Measurements from ENCODE around the gene PWP2.
"Not testable (repeated sequence)": the region's sequence is repeated elsewhere in the genome, so short reads cannot be mapped to it uniquely, and the experiment has no call there.

The PWP2 gene

GRCh38 chr21:44143996-44144395 lies 36.8 kb downstream of the PWP2 start:
- H3K36me3 ChIP-seq (ENCODE audit: insufficient read depth, low read length); H2AFZ ChIP-seq (ENCODE audit: low read depth, low read length); ATAC-seq (ENCODE audit: insufficient read depth, low read depth); H3K27ac ChIP-seq (ENCODE audit: low read length); H3K4me2 ChIP-seq (ENCODE audit: insufficient read depth, low read length); H3K4me3 ChIP-seq (ENCODE audit: low read depth in 1 of 2, low read length in 2 of 2); H4K20me1 ChIP-seq (ENCODE audit: insufficient read depth, low read length); H3K27me3 ChIP-seq (ENCODE audit: insufficient read depth, low read length, poor library complexity); H3K4me1 ChIP-seq (ENCODE audit: insufficient read depth, low read length); H3K79me2 ChIP-seq (ENCODE audit: insufficient read depth, low read length); H3K9ac ChIP-seq (ENCODE audit: low read depth, low read length); DNase-seq; H3K9me3 ChIP-seq (ENCODE audit: insufficient read depth, low read length, severe bottlenecking): not testable (repeated sequence)

- DNase-seq; H3K9ac ChIP-seq (ENCODE audit: low read depth, low read length); H3K27me3 ChIP-seq (ENCODE audit: insufficient read depth, low read length, poor library complexity); H4K20me1 ChIP-seq (ENCODE audit: insufficient read depth, low read length); H3K27ac ChIP-seq (ENCODE audit: low read length); H3K4me1 ChIP-seq (ENCODE audit: insufficient read depth, low read length); H3K9me3 ChIP-seq (ENCODE audit: insufficient read depth, low read length, severe bottlenecking); H3K36me3 ChIP-seq (ENCODE audit: insufficient read depth, low read length); H3K4me2 ChIP-seq (ENCODE audit: insufficient read depth, low read length); H3K4me3 ChIP-seq (ENCODE audit: low read depth in 1 of 2, low read length in 2 of 2); H2AFZ ChIP-seq (ENCODE audit: low read depth, low read length); ATAC-seq (ENCODE audit: insufficient read depth, low read depth); H3K79me2 ChIP-seq (ENCODE audit: insufficient read depth, low read length): not testable (repeated sequence)
These were observed 37.8 kb downstream of the PWP2 start for GRCh38 chr21:44144784-44145602.

- not testable (repeated sequence) for H3K4me3 ChIP-seq (ENCODE audit: low read depth in 1 of 2, low read length in 2 of 2); H3K27ac ChIP-seq (ENCODE audit: low read length); H3K79me2 ChIP-seq (ENCODE audit: insufficient read depth, low read length); H4K20me1 ChIP-seq (ENCODE audit: insufficient read depth, low read length); H3K36me3 ChIP-seq (ENCODE audit: insufficient read depth, low read length); H2AFZ ChIP-seq (ENCODE audit: low read depth, low read length); ATAC-seq (ENCODE audit: insufficient read depth, low read depth); H3K4me1 ChIP-seq (ENCODE audit: insufficient read depth, low read length); H3K9me3 ChIP-seq (ENCODE audit: insufficient read depth, low read length, severe bottlenecking); H3K9ac ChIP-seq (ENCODE audit: low read depth, low read length); H3K4me2 ChIP-seq (ENCODE audit: insufficient read depth, low read length); H3K27me3 ChIP-seq (ENCODE audit: insufficient read depth, low read length, poor library complexity); DNase-seq
These were observed 38.4 kb downstream of the PWP2 start for GRCh38 chr21:44145616-44146015.

GRCh38 chr21:44147108-44147507 lies 39.9 kb downstream of the PWP2 start:
- DNase-seq; H3K9ac ChIP-seq (ENCODE audit: low read depth, low read length); H3K4me3 ChIP-seq (ENCODE audit: low read depth in 1 of 2, low read length in 2 of 2); H3K9me3 ChIP-seq (ENCODE audit: insufficient read depth, low read length, severe bottlenecking); H3K4me1 ChIP-seq (ENCODE audit: insufficient read depth, low read length); H3K27me3 ChIP-seq (ENCODE audit: insufficient read depth, low read length, poor library complexity); H3K4me2 ChIP-seq (ENCODE audit: insufficient read depth, low read length); H3K27ac ChIP-seq (ENCODE audit: low read length); H3K79me2 ChIP-seq (ENCODE audit: insufficient read depth, low read length); H4K20me1 ChIP-seq (ENCODE audit: insufficient read depth, low read length); H3K36me3 ChIP-seq (ENCODE audit: insufficient read depth, low read length); H2AFZ ChIP-seq (ENCODE audit: low read depth, low read length): not testable (repeated sequence)
- ATAC-seq (ENCODE audit: insufficient read depth, low read depth) = peak; percentile 84

- H4K20me1 ChIP-seq (ENCODE audit: insufficient read depth, low read length); H3K27me3 ChIP-seq (ENCODE audit: insufficient read depth, low read length, poor library complexity); H3K4me3 ChIP-seq (ENCODE audit: low read depth in 1 of 2, low read length in 2 of 2); DNase-seq; H2AFZ ChIP-seq (ENCODE audit: low read depth, low read length); ATAC-seq (ENCODE audit: insufficient read depth, low read depth); H3K4me1 ChIP-seq (ENCODE audit: insufficient read depth, low read length); H3K36me3 ChIP-seq (ENCODE audit: insufficient read depth, low read length); H3K9ac ChIP-seq (ENCODE audit: low read depth, low read length); H3K27ac ChIP-seq (ENCODE audit: low read length); H3K79me2 ChIP-seq (ENCODE audit: insufficient read depth, low read length); H3K9me3 ChIP-seq (ENCODE audit: insufficient read depth, low read length, severe bottlenecking); H3K4me2 ChIP-seq (ENCODE audit: insufficient read depth, low read length): not testable (repeated sequence)
These were observed 43.1 kb downstream of the PWP2 start for GRCh38 chr21:44150255-44150654.

GRCh38 chr21:44153214-44153888 lies 46.2 kb downstream of the PWP2 start:
- not testable (repeated sequence) for H4K20me1 ChIP-seq (ENCODE audit: insufficient read depth, low read length); H3K4me2 ChIP-seq (ENCODE audit: insufficient read depth, low read length); DNase-seq; ATAC-seq (ENCODE audit: insufficient read depth, low read depth); H3K27me3 ChIP-seq (ENCODE audit: insufficient read depth, low read length, poor library complexity); H3K79me2 ChIP-seq (ENCODE audit: insufficient read depth, low read length); H3K4me3 ChIP-seq (ENCODE audit: low read depth in 1 of 2, low read length in 2 of 2); H3K4me1 ChIP-seq (ENCODE audit: insufficient read depth, low read length); H3K9me3 ChIP-seq (ENCODE audit: insufficient read depth, low read length, severe bottlenecking); H3K36me3 ChIP-seq (ENCODE audit: insufficient read depth, low read length); H2AFZ ChIP-seq (ENCODE audit: low read depth, low read length); H3K9ac ChIP-seq (ENCODE audit: low read depth, low read length); H3K27ac ChIP-seq (ENCODE audit: low read length)

GRCh38 chr21:44153889-44154228 lies 46.7 kb downstream of the PWP2 start:
- not testable (repeated sequence) for H2AFZ ChIP-seq (ENCODE audit: low read depth, low read length); H3K4me3 ChIP-seq (ENCODE audit: low read depth in 1 of 2, low read length in 2 of 2); DNase-seq; H3K4me1 ChIP-seq (ENCODE audit: insufficient read depth, low read length); ATAC-seq (ENCODE audit: insufficient read depth, low read depth); H3K27ac ChIP-seq (ENCODE audit: low read length); H3K9me3 ChIP-seq (ENCODE audit: insufficient read depth, low read length, severe bottlenecking); H3K79me2 ChIP-seq (ENCODE audit: insufficient read depth, low read length); H3K4me2 ChIP-seq (ENCODE audit: insufficient read depth, low read length); H4K20me1 ChIP-seq (ENCODE audit: insufficient read depth, low read length); H3K9ac ChIP-seq (ENCODE audit: low read depth, low read length); H3K27me3 ChIP-seq (ENCODE audit: insufficient read depth, low read length, poor library complexity); H3K36me3 ChIP-seq (ENCODE audit: insufficient read depth, low read length)

- not testable (repeated sequence) for H3K27me3 ChIP-seq (ENCODE audit: insufficient read depth, low read length, poor library complexity); H3K9me3 ChIP-seq (ENCODE audit: insufficient read depth, low read length, severe bottlenecking); H3K4me2 ChIP-seq (ENCODE audit: insufficient read depth, low read length); H3K36me3 ChIP-seq (ENCODE audit: insufficient read depth, low read length); DNase-seq; H3K79me2 ChIP-seq (ENCODE audit: insufficient read depth, low read length); ATAC-seq (ENCODE audit: insufficient read depth, low read depth); H3K4me3 ChIP-seq (ENCODE audit: low read depth in 1 of 2, low read length in 2 of 2); H3K9ac ChIP-seq (ENCODE audit: low read depth, low read length); H3K27ac ChIP-seq (ENCODE audit: low read length); H2AFZ ChIP-seq (ENCODE audit: low read depth, low read length); H4K20me1 ChIP-seq (ENCODE audit: insufficient read depth, low read length); H3K4me1 ChIP-seq (ENCODE audit: insufficient read depth, low read length)
These were observed 47.6 kb downstream of the PWP2 start for GRCh38 chr21:44154816-44155230.
